NT2/D1 (cell line): ENCODE data around the gene UQCR11.

Experiments used
- DNase-seq: peaks from one replicate; pipeline ENCODE4 v3.0.0-alpha.2; 2011; ENCODE audit warnings: low read depth, low spot score
- H3K27me3 ChIP-seq: 2 replicates; pipeline ENCODE4 v1.6.0; 2011; ENCODE audit warnings: mild to moderate bottlenecking; ENCODE audit not compliant: insufficient read length, insufficient read depth
- H3K36me3 ChIP-seq: 2 replicates; pipeline ENCODE4 v1.6.1; 2011; ENCODE audit warnings: mild to moderate bottlenecking, low read length, mixed read lengths; ENCODE audit not compliant: insufficient read depth, insufficient read length
- H3K4me1 ChIP-seq: 2 replicates; pipeline ENCODE4 v1.5.1; 2011; ENCODE audit not compliant: insufficient read depth, insufficient read length
- H3K4me3 ChIP-seq: 2 replicates; pipeline ENCODE4 v1.5.1; 2011; ENCODE audit warnings: low read depth; ENCODE audit not compliant: insufficient read length
- H3K9ac ChIP-seq: 2 replicates; pipeline ENCODE4 v1.6.0; 2011; ENCODE audit warnings: low read depth; ENCODE audit not compliant: insufficient read length
- H3K9me3 ChIP-seq: 2 replicates; pipeline ENCODE4 v1.5.1; 2011; ENCODE audit warnings: mild to moderate bottlenecking, low read length; ENCODE audit not compliant: insufficient read depth
- SUZ12 ChIP-seq: IDR thresholded peaks from 2 replicates; pipeline ENCODE4 v1.6.1; 2011; ENCODE audit not compliant: insufficient read length, insufficient read depth; ENCODE audit errors: extremely low read depth
- YY1 ChIP-seq: IDR thresholded peaks from 2 replicates; pipeline ENCODE4 v1.6.1; 2011; ENCODE audit not compliant: insufficient read length, insufficient read depth
- ZNF274 ChIP-seq: IDR thresholded peaks from 2 replicates; pipeline ENCODE4 v1.6.1; 2011; ENCODE audit warnings: mild to moderate bottlenecking, low read depth, low read length

The UQCR11 gene

DNA sequence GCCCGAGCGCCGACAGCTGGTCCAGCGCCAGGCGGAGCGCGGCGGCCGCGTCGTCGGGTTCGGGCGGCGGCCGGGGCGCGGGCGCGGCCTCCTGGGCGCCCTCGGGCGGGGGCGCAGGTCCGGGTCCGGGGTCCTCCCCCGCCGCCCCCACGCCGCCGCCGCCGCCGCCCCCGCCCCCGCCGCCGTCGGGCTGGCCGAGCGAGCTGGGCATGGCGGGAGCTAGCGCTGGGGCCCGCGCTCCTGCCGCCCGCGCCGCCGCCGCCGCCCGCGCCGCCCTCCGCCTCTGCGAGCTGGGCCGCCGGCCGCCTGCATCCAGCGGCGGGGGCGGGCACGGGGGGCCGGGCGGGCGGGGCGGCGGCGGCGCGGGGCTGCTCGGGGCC is 37.4 kb downstream of the UQCR11 start:
- Histone ChIP-seq H3K9me3 (peaks cover 7% of the 10 kb centered on the region; the same call in 1 of the 2 replicates), H3K9ac (peak overlapping the region; percentile 96), H3K4me1 (peaks cover 24% of the 10 kb centered on the region), H3K27me3 (peaks cover 12% of the 10 kb centered on the region), H3K4me3 (no peak overlapping the region), H3K36me3 (peaks cover 36% of the 10 kb centered on the region)
- TF ChIP-seq SUZ12 (no peak), YY1 (no peak), ZNF274 (no peak)
- DNase-seq = no peak

DNA sequence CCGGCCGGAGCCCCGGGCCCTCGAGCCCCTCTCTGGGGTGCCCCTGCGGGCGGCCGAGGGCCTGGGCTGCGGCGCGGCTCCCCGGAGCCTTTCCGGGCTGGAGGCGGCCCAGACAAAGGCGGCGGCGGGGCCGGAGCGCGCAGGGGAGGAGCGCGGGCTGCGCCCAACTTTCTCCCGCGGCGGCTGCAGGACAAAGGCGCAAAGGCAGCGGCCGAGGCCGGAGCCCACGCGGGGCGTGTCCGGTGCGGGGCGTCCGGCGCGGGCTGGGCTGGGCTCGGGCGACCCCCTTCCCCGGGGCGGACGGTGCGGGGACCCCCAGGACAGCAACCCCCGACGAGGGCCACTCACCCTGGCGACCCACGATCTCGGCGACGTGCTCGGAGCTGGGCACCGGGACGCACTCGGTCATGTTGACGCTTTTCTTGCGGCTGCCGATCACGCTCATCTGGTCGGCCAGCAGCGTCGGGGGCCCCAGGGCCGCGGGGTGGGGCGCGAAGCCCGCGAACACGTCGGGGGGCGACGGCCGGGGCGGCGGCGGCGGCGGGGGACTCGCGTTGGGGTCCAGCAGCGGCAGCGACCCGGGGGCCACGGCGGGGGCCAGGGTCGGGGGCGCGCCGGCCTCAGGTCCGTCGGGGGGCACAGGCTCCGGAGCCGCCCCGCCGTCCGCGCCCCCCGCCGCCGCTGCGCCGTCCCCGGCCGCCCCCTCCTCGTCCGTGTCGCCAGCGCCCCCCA is 38.0 kb downstream of the UQCR11 start:
- peaks cover 21% of the 10 kb centered on the region for H3K4me1 ChIP-seq
- TF ChIP-seq ZNF274 = no peak
- peaks cover 12% of the 10 kb centered on the region for H3K27me3 ChIP-seq
- H3K36me3 ChIP-seq = peaks cover 41% of the 10 kb centered on the region
- H3K4me3 ChIP-seq = peak overlapping the region; percentile 89
- peak overlapping the region; percentile 96 for H3K9ac ChIP-seq
- no peak for DNase-seq
- peaks cover 7% of the 10 kb centered on the region; the same call in 1 of the 2 replicates for H3K9me3 ChIP-seq

- Histone ChIP-seq H3K36me3 (peaks cover 43% of the 10 kb centered on the region), H3K27me3 (peaks cover 12% of the 10 kb centered on the region), H3K9me3 (peaks cover 7% of the 10 kb centered on the region; the same call in 1 of the 2 replicates), H3K9ac (peak overlapping the region; percentile 96), H3K4me3 (peak overlapping the region; percentile 89), H3K4me1 (peaks cover 21% of the 10 kb centered on the region)
- peak; percentile 63 for DNase-seq
- no peak for TF ChIP-seq SUZ12
- TF ChIP-seq ZNF274 = no peak
- TF ChIP-seq YY1 = no peak
Measured at GRCh38 chr19:1566392-1567115, 38.7 kb downstream of the UQCR11 start.

DNA sequence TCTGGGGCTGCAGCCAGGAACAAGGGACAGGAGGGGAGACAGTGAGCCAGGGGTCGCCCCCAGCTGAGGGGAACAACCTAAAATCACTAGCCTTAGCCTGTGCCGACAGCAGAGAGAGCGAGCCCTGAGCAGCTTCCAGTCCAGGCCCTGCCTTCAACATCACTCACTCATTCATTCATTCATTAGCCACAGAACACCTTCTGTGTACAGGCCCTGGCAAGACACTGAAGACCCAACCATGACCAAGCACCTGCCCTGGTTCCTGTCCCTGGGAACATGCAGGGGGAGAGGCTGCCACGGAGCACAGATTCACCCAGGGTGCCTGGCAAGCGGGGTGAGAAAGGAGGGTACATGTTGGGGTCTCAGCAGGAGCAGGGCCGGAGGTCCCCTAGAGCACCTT is 42.0 kb downstream of the UQCR11 start:
- H3K4me1 ChIP-seq = peaks cover 24% of the 10 kb centered on the region
- H3K36me3 ChIP-seq = peaks cover 69% of the 10 kb centered on the region

GRCh38 chr19:1561236-1561842 is 43.9 kb downstream of the UQCR11 start:
- TF ChIP-seq ZNF274 (no peak), SUZ12 (no peak), YY1 (no peak)
- Histone ChIP-seq H3K27me3 (no peaks in the 10 kb centered on the region), H3K4me1 (peaks cover 24% of the 10 kb centered on the region), H3K9me3 (no peaks in the 10 kb centered on the region), H3K4me3 (no peak overlapping the region), H3K36me3 (peaks cover 75% of the 10 kb centered on the region), H3K9ac (no peak overlapping the region)
- DNase-seq = no peak

More for the DNA sequence above, 42.0 kb downstream of the UQCR11 start:
- H3K9me3 ChIP-seq = no peaks in the 10 kb centered on the region
- DNase-seq = no peak
- H3K9ac ChIP-seq = peak overlapping the region; percentile 1
- H3K4me3 ChIP-seq = no peak overlapping the region
- TF ChIP-seq YY1 (no peak), SUZ12 (no peak), ZNF274 (no peak)
- no peaks in the 10 kb centered on the region for H3K27me3 ChIP-seq

GRCh38 chr19:1560286-1560882 is 44.9 kb downstream of the UQCR11 start:
- H3K36me3 ChIP-seq = peaks cover 76% of the 10 kb centered on the region
- no peak for DNase-seq
- H3K4me1 ChIP-seq = peaks cover 18% of the 10 kb centered on the region
- peak overlapping the region; percentile 10 for H3K9ac ChIP-seq
- H3K9me3 ChIP-seq = no peaks in the 10 kb centered on the region
- no peaks in the 10 kb centered on the region for H3K27me3 ChIP-seq
- TF ChIP-seq YY1 = no peak
- no peak overlapping the region for H3K4me3 ChIP-seq

DNA sequence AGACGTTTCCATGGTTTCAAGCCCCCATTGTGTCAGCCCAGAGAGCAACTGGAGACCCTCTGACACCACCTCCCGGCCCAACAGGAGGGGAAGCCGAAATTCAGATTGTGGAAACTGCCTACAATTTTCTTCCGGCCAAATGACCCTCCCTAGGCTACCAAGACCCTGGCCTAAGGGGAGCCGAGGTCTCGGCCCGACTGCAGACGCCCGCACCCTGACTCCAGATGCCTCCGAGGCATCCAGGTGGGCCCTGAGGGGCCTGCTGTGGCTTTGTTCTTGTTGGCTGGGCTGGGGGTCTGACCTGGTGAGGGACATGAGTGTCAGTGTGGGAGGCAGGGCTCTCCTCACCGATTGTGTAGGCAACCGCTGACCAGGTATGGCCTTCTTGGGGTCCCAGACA is 46.7 kb downstream of the UQCR11 start:
- Histone ChIP-seq H3K9me3 (no peaks in the 10 kb centered on the region), H3K27me3 (no peaks in the 10 kb centered on the region), H3K4me3 (no peak overlapping the region), H3K4me1 (peaks cover 20% of the 10 kb centered on the region), H3K36me3 (peaks cover 69% of the 10 kb centered on the region), H3K9ac (peak overlapping the region; percentile 32)
- no peak for DNase-seq
- TF ChIP-seq ZNF274 = no peak
- TF ChIP-seq SUZ12 = no peak
- TF ChIP-seq YY1 = no peak
